ENCODE measurements around the gene CCDC187. TPM values are rescaled to one million over a fixed set of nuclear protein-coding genes. Genes with fewer than 3 reads are reported as not detected.

The CCDC187 gene
- total RNA-seq, 1 donor from 2014 or later, result not detected

DNA sequence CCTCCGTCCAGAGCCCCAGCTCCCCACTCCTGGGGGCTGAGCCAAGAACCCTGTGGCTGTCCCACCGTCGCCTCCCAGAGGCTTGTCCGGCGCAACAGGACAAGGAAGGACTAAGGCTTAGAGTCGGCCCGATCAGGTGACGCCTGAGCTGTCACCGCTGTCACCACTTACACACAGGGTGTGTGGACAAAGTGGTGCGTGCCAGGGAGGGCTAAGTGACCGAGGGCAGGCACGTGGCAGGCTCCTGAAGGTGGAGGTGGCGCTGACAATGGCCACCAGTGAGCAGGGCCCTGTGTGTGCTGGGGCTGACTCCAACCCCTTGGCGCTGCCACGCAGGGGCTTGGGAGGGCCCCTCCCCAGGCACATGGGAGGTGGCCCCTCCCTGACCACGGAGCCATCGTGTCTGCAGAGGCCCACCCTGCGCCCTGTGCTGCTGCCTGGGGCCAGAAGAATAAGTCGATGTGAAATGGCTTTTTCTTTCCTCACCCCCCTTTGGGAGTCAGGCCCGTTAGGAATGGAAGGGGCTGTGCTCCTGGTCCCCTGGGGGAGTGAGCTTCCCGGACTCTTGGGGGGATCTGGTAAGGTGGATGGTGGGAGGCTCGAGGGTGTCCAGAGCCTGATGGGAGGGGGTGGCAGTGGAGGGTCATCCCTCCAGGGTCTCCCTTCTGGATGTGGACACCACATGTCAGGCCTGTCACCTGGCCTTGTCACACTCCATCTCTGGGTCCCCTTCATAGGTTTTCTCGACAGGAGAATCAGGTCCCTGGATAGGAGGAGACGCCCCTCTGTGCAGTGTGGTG, 20.8 kb upstream of the CCDC187 start:
- Mint-ChIP-seq H3K27ac (no peak overlapping the region), H3K36me3 (no peaks in the 10 kb centered on the region), H3K4me3 (no peak overlapping the region), H3K9me3 (no peaks in the 10 kb centered on the region), H3K4me1 (peaks cover 20% of the 10 kb centered on the region), H3K27me3 (ENCODE audit: insufficient read depth, low read depth) (peaks cover 8% of the 10 kb centered on the region)
- Histone ChIP-seq H3K9ac (no peak overlapping the region), H3K36me3 (no peaks in the 10 kb centered on the region), H3K27ac (no peak overlapping the region), H3K4me1 (peaks cover 30% of the 10 kb centered on the region), H3K4me2 (no peak overlapping the region), H3F3A (ENCODE audit: low read depth) (peaks cover 17% of the 10 kb centered on the region), H4K20me1 (ENCODE audit: low read depth) (peaks cover 5% of the 10 kb centered on the region), H3K27me3 (no peaks in the 10 kb centered on the region), H3K9me3 (ENCODE audit: low read depth) (peaks cover 3% of the 10 kb centered on the region), H2AFZ (replicated peaks) (no peak overlapping the region), H3K4me3 (no peak overlapping the region), H3K79me2 (ENCODE audit: low read depth) (peaks cover 21% of the 10 kb centered on the region)
- peak; percentile 61 for DNase-seq (ENCODE audit: low spot score)
- TF ChIP-seq EZH2 (IDR thresholded peaks at IDR 0.05), result no peak
- TF ChIP-seq CTCF (IDR thresholded peaks at IDR 0.05), result peak; percentile 25
- no peak for TF ChIP-seq EZH2phosphoT487 (IDR thresholded peaks at IDR 0.05)

GRCh38 chr9:136323371-136323789, 19.5 kb upstream of the CCDC187 start:
- no peaks in the 10 kb centered on the region for H3K36me3 ChIP-seq
- Mint-ChIP-seq H3K4me3 (no peak overlapping the region), H3K36me3 (no peaks in the 10 kb centered on the region), H3K9me3 (no peaks in the 10 kb centered on the region), H3K27me3 (ENCODE audit: insufficient read depth, low read depth) (peaks cover 8% of the 10 kb centered on the region), H3K4me1 (peaks cover 10% of the 10 kb centered on the region), H3K27ac (peak overlapping the region; percentile 46)
- no peak for DNase-seq (ENCODE audit: low spot score)
- no peak overlapping the region for H3K27ac ChIP-seq
- H4K20me1 ChIP-seq (ENCODE audit: low read depth), result no peaks in the 10 kb centered on the region
- peaks cover 15% of the 10 kb centered on the region for H3F3A ChIP-seq (ENCODE audit: low read depth)
- H3K27me3 ChIP-seq, result no peaks in the 10 kb centered on the region
- H3K4me1 ChIP-seq, result peaks cover 20% of the 10 kb centered on the region
- no peak overlapping the region for H3K9ac ChIP-seq
- peaks cover 3% of the 10 kb centered on the region for H3K9me3 ChIP-seq (ENCODE audit: low read depth)
- no peak overlapping the region for H3K4me3 ChIP-seq
- TF ChIP-seq CTCF (IDR thresholded peaks at IDR 0.05) (no peak), EZH2 (IDR thresholded peaks at IDR 0.05) (no peak), EZH2phosphoT487 (IDR thresholded peaks at IDR 0.05) (no peak)
- H3K79me2 ChIP-seq (ENCODE audit: low read depth), result peaks cover 7% of the 10 kb centered on the region
- no peak overlapping the region for H3K4me2 ChIP-seq
- H2AFZ ChIP-seq (replicated peaks), result no peak overlapping the region

DNA sequence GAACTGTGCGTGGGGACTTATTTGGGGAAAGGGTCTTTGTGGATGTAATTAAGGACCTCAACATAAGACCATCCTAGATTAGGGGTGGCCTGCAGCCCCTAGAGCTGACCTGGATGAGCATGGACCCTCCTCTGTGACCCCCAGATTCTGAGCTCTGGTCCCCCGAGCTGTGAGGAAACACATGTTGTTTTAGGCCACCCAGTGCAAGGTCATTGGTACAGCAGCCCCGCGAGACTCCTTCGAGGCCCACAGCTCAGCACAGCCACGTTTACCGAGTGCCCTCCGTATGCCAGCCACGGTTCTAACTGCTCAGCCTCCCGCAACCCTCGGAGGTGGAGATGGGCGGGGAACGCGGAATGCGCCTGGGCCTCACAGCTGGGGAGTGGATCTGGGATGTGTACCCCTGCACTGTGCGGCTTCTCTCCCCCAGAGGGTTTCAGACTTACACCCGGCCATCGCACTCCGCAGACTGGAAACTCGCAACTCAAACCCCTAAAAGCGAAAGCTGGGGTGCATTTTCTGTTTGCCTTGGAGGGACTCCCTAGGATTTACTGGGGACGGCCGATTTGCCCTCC, 18.9 kb upstream of the CCDC187 start:
- Histone ChIP-seq H3K9me3 (ENCODE audit: low read depth) (peaks cover 3% of the 10 kb centered on the region), H2AFZ (replicated peaks) (no peak overlapping the region), H3K79me2 (ENCODE audit: low read depth) (peaks cover 2% of the 10 kb centered on the region), H3F3A (ENCODE audit: low read depth) (peaks cover 12% of the 10 kb centered on the region), H3K36me3 (no peaks in the 10 kb centered on the region), H3K27me3 (no peaks in the 10 kb centered on the region), H4K20me1 (ENCODE audit: low read depth) (no peaks in the 10 kb centered on the region), H3K4me1 (peaks cover 14% of the 10 kb centered on the region), H3K9ac (no peak overlapping the region), H3K4me3 (no peak overlapping the region), H3K27ac (no peak overlapping the region), H3K4me2 (no peak overlapping the region)
- H3K4me1 Mint-ChIP-seq, result peaks cover 14% of the 10 kb centered on the region
- H3K9me3 Mint-ChIP-seq, result no peaks in the 10 kb centered on the region
- no peak for TF ChIP-seq EZH2 (IDR thresholded peaks at IDR 0.05)
- TF ChIP-seq CTCF (IDR thresholded peaks at IDR 0.05), result no peak
- no peak for TF ChIP-seq EZH2phosphoT487 (IDR thresholded peaks at IDR 0.05)
- DNase-seq (ENCODE audit: low spot score), result no peak
- no peaks in the 10 kb centered on the region for H3K36me3 Mint-ChIP-seq
- peaks cover 10% of the 10 kb centered on the region for H3K27me3 Mint-ChIP-seq (ENCODE audit: insufficient read depth, low read depth)
- no peak overlapping the region for H3K4me3 Mint-ChIP-seq
- H3K27ac Mint-ChIP-seq, result no peak overlapping the region
